Measurements from ENCODE around the gene PRODH. TPM values are rescaled to one million over a fixed set of nuclear protein-coding genes. Genes with fewer than 3 reads are reported as not detected.

The PRODH gene
- polyA plus RNA-seq, 1 of the 3 experiments (the other 2 are of a cell fraction), result 0.03 TPM

GRCh38 chr22:18979957-18980356 lies 43.9 kb upstream of the PRODH start:
- ChIA-PET CTCF (no interaction called here), POLR2A (no interaction called here)
- H3K9ac ChIP-seq, result no peak overlapping the region
- DNase-seq, result no peak
- no peak overlapping the region for H3K4me2 ChIP-seq
- H3K79me2 ChIP-seq (ENCODE audit: insufficient read depth), result no peaks in the 10 kb centered on the region
- no peak overlapping the region for H2AFZ ChIP-seq (ENCODE audit: low read depth)
- no peaks in the 10 kb centered on the region for H3K27me3 ChIP-seq (ENCODE audit: insufficient read depth)
- H3F3A ChIP-seq (replicated peaks; ENCODE audit: insufficient read depth), result no peaks in the 10 kb centered on the region
- no peaks in the 10 kb centered on the region for H3K9me2 ChIP-seq
- no peak overlapping the region for H3K27ac ChIP-seq (ENCODE audit: low read depth in 2 of 2, low read length in 1 of 2)
- TF ChIP-seq RXRA (IDR thresholded peaks at IDR 0.05; ENCODE audit: borderline replicate concordance, low read depth) (no peak), TCF12 (IDR thresholded peaks at IDR 0.05) (no peak)
- no peaks in the 10 kb centered on the region for H3K36me3 ChIP-seq (replicated peaks in 1 of 2; ENCODE audit: control insufficient read depth in 1 of 2, insufficient read depth in 2 of 2, low read length in 1 of 2)
- H3K4me1 ChIP-seq (ENCODE audit: control insufficient read depth in 1 of 2, insufficient read depth in 2 of 2, low read depth in 1 of 2, low read length in 1 of 2), result no peaks in the 10 kb centered on the region
- H3K4me3 ChIP-seq (ENCODE audit: low read depth in 2 of 2, low read length in 1 of 2), result no peak overlapping the region
- 33% methylated on average over 1 of the region's 1 CpG for WGBS (ENCODE audit: low lambda C conversion rate)
- H3K9me3 ChIP-seq, result no peaks in the 10 kb centered on the region
- H4K20me1 ChIP-seq (ENCODE audit: insufficient read depth), result no peaks in the 10 kb centered on the region

DNA sequence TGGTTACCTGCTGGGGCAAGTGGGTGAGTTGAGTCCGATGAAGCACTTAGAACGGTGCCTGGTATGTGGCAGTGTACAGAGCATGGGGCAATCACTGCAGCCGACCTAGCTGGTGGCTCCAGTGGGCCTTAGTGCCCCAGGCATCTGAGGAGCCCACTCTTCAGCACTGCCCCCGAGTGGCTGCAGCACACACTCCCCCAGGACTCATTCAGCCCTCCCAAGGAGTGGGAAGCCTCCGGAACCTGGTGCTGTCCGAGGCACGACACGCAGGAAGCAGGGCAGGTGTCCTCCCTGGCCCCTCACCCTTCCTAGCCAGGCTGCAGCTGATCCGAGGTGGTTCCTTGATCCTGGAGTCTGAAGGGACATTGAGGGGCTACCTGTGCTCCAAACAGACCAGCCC lies 42.4 kb upstream of the PRODH start:
- Histone ChIP-seq H3K4me3 (ENCODE audit: low read depth in 2 of 2, low read length in 1 of 2) (no peak overlapping the region), H3K9ac (no peak overlapping the region), H2AFZ (ENCODE audit: low read depth) (no peak overlapping the region), H3K27ac (ENCODE audit: low read depth in 2 of 2, low read length in 1 of 2) (no peak overlapping the region), H3K4me2 (no peak overlapping the region), H3K4me1 (ENCODE audit: control insufficient read depth in 1 of 2, insufficient read depth in 2 of 2, low read depth in 1 of 2, low read length in 1 of 2) (no peaks in the 10 kb centered on the region), H3K79me2 (ENCODE audit: insufficient read depth) (no peaks in the 10 kb centered on the region), H4K20me1 (ENCODE audit: insufficient read depth) (no peaks in the 10 kb centered on the region), H3K9me2 (no peaks in the 10 kb centered on the region), H3F3A (replicated peaks; ENCODE audit: insufficient read depth) (no peaks in the 10 kb centered on the region), H3K36me3 (replicated peaks in 1 of 2; ENCODE audit: control insufficient read depth in 1 of 2, insufficient read depth in 2 of 2, low read length in 1 of 2) (no peaks in the 10 kb centered on the region), H3K27me3 (ENCODE audit: insufficient read depth) (no peaks in the 10 kb centered on the region), H3K9me3 (no peaks in the 10 kb centered on the region)
- WGBS (ENCODE audit: low lambda C conversion rate), result 68% methylated on average over 3 of the region's 9 CpGs
- CTCF ChIA-PET, result no interaction called here
- DNase-seq, result no peak
- no peak for TF ChIP-seq CHD2 (IDR thresholded peaks at IDR 0.05; ENCODE audit: low read length, partially characterized antibody)
- TF ChIP-seq, protein P1, sequence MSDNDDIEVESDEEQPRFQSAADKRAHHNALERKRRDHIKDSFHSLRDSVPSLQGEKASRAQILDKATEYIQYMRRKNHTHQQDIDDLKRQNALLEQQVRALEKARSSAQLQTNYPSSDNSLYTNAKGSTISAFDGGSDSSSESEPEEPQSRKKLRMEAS (IDR thresholded peaks at IDR 0.05; ENCODE audit: low read depth), result no peak
- TF ChIP-seq MEF2A (IDR thresholded peaks at IDR 0.05; ENCODE audit: borderline replicate concordance, low read depth), result no peak
- POLR2A ChIA-PET, result no interaction called here

- CTCF ChIA-PET, result no interaction called here
- TF ChIP-seq, protein P2, sequence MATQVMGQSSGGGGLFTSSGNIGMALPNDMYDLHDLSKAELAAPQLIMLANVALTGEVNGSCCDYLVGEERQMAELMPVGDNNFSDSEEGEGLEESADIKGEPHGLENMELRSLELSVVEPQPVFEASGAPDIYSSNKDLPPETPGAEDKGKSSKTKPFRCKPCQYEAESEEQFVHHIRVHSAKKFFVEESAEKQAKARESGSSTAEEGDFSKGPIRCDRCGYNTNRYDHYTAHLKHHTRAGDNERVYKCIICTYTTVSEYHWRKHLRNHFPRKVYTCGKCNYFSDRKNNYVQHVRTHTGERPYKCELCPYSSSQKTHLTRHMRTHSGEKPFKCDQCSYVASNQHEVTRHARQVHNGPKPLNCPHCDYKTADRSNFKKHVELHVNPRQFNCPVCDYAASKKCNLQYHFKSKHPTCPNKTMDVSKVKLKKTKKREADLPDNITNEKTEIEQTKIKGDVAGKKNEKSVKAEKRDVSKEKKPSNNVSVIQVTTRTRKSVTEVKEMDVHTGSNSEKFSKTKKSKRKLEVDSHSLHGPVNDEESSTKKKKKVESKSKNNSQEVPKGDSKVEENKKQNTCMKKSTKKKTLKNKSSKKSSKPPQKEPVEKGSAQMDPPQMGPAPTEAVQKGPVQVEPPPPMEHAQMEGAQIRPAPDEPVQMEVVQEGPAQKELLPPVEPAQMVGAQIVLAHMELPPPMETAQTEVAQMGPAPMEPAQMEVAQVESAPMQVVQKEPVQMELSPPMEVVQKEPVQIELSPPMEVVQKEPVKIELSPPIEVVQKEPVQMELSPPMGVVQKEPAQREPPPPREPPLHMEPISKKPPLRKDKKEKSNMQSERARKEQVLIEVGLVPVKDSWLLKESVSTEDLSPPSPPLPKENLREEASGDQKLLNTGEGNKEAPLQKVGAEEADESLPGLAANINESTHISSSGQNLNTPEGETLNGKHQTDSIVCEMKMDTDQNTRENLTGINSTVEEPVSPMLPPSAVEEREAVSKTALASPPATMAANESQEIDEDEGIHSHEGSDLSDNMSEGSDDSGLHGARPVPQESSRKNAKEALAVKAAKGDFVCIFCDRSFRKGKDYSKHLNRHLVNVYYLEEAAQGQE (IDR thresholded peaks at IDR 0.05; ENCODE audit: low read depth, low read length), result no peak
- TF ChIP-seq NRF1 (IDR thresholded peaks at IDR 0.05; ENCODE audit: low read depth, low read length) (no peak), FOXM1 (IDR thresholded peaks at IDR 0.05; ENCODE audit: low read depth) (no peak), RXRA (IDR thresholded peaks at IDR 0.05; ENCODE audit: borderline replicate concordance, low read depth) (no peak), FOSL2 (IDR thresholded peaks at IDR 0.05; ENCODE audit: borderline replicate concordance, low read depth) (no peak), FOXJ3 (CRISPR knock-in tag; IDR thresholded peaks at IDR 0.05) (no peak), GATA2 (CRISPR knock-in tag; IDR thresholded peaks at IDR 0.05) (no peak), PBX3 (IDR thresholded peaks at IDR 0.05) (no peak), TAF1 (IDR thresholded peaks at IDR 0.05; ENCODE audit: borderline replicate concordance, low read depth, low read length) (no peak), RFX5 (IDR thresholded peaks at IDR 0.05; ENCODE audit: low read length) (no peak), EZH2phosphoT487 (IDR thresholded peaks at IDR 0.05; ENCODE audit: borderline replicate concordance, low read depth) (no peak)
- TF ChIP-seq, protein P1 (IDR thresholded peaks at IDR 0.05; ENCODE audit: low read depth), result no peak
Observed at GRCh38 chr22:18977824-18978425, 41.8 kb upstream of the PRODH start.

More at GRCh38 chr22:18977824-18978425, 41.8 kb upstream of the PRODH start:
- Histone ChIP-seq H3K27ac (ENCODE audit: low read depth in 2 of 2, low read length in 1 of 2) (no peak overlapping the region), H3K27me3 (ENCODE audit: insufficient read depth) (no peaks in the 10 kb centered on the region), H3K9ac (no peak overlapping the region), H3K36me3 (replicated peaks in 1 of 2; ENCODE audit: control insufficient read depth in 1 of 2, insufficient read depth in 2 of 2, low read length in 1 of 2) (no peaks in the 10 kb centered on the region), H3K9me2 (no peaks in the 10 kb centered on the region), H3K4me3 (ENCODE audit: low read depth in 2 of 2, low read length in 1 of 2) (no peak overlapping the region), H3K4me1 (ENCODE audit: control insufficient read depth in 1 of 2, insufficient read depth in 2 of 2, low read depth in 1 of 2, low read length in 1 of 2) (no peaks in the 10 kb centered on the region), H3F3A (replicated peaks; ENCODE audit: insufficient read depth) (no peaks in the 10 kb centered on the region), H3K9me3 (no peaks in the 10 kb centered on the region), H4K20me1 (ENCODE audit: insufficient read depth) (no peaks in the 10 kb centered on the region), H2AFZ (ENCODE audit: low read depth) (no peak overlapping the region), H3K79me2 (ENCODE audit: insufficient read depth) (no peaks in the 10 kb centered on the region), H3K4me2 (no peak overlapping the region)
- WGBS (ENCODE audit: low lambda C conversion rate), result 51% methylated on average over 6 of the region's 9 CpGs
- POLR2A ChIA-PET, result no interaction called here
- no peak for DNase-seq
